Type B pancreatic cell (in vitro differentiated cells): ENCODE measurements around the gene PHOX2A. TPM values are rescaled to one million over a fixed set of nuclear protein-coding genes. Genes with fewer than 3 reads are reported as not detected.

Experiments
- DNase-seq: peaks from one replicate; pipeline ENCODE4 v3.0.0; 2021; ENCODE audit warnings: mixed read lengths; ENCODE audit not compliant: unreplicated experiment; ENCODE audit errors: extremely low spot score
- H3K27ac Mint-ChIP-seq: 2 replicates; pipeline ENCODE4 v1.8.0; 2021; ENCODE audit warnings: mild to moderate bottlenecking, mixed read lengths
- H3K27me3 Mint-ChIP-seq: 2 replicates; pipeline ENCODE4 v1.8.0; 2021; ENCODE audit warnings: mixed read lengths
- H3K36me3 Mint-ChIP-seq: 2 replicates; pipeline ENCODE4 v1.8.0; 2021; ENCODE audit warnings: mixed read lengths
- H3K4me1 Mint-ChIP-seq: one replicate; pipeline ENCODE4 v1.8.0; 2021; ENCODE audit warnings: mixed read lengths; ENCODE audit not compliant: unreplicated experiment
- H3K4me3 Mint-ChIP-seq: 2 replicates; pipeline ENCODE4 v1.8.0; 2021; ENCODE audit warnings: mild to moderate bottlenecking, mixed read lengths
- H3K9me3 Mint-ChIP-seq: 2 replicates; pipeline ENCODE4 v1.8.0; 2021; ENCODE audit warnings: mixed read lengths
- CTCF ChIP-seq: fragments of 200-600 bp; sonication (generic); conservative IDR thresholded peaks from 2 replicates; pipeline ENCODE4 v1.5.0; 2021; ENCODE audit warnings: antibody characterized with exemption, mild to moderate bottlenecking
- total RNA-seq: library from RNA; stranded (reverse); gene quantifications from 2 replicates; pipeline ENCODE4 v1.2.1, GENCODE V29; 2021; ENCODE audit warnings: low replicate concordance

Gene PHOX2A
- total RNA-seq, 1 donor from 2014 or later = 2.8 TPM

- H3K4me3 Mint-ChIP-seq = no peak overlapping the region
- H3K36me3 Mint-ChIP-seq = no peaks in the 10 kb centered on the region
- H3K9me3 Mint-ChIP-seq = peaks cover 7% of the 10 kb centered on the region
- peaks cover 35% of the 10 kb centered on the region for H3K27me3 Mint-ChIP-seq
- TF ChIP-seq CTCF = no peak
- H3K4me1 Mint-ChIP-seq = no peaks in the 10 kb centered on the region
- no peak overlapping the region for H3K27ac Mint-ChIP-seq
- DNase-seq = no peak
These were observed 6.0 kb upstream of the PHOX2A start for GRCh38 chr11:72249961-72250360.

- H3K27me3 Mint-ChIP-seq = peaks cover 34% of the 10 kb centered on the region
- no peak for TF ChIP-seq CTCF
- DNase-seq = no peak
- H3K4me3 Mint-ChIP-seq = no peak overlapping the region
- H3K27ac Mint-ChIP-seq = no peak overlapping the region
- H3K4me1 Mint-ChIP-seq = peaks cover 11% of the 10 kb centered on the region
- H3K9me3 Mint-ChIP-seq = no peaks in the 10 kb centered on the region
- no peaks in the 10 kb centered on the region for H3K36me3 Mint-ChIP-seq
These were observed 3.6 kb upstream of the PHOX2A start for GRCh38 chr11:72247584-72247983.

GRCh38 chr11:72245263-72245816 is 1.4 kb upstream of the PHOX2A start:
- no peak overlapping the region for H3K4me3 Mint-ChIP-seq
- H3K9me3 Mint-ChIP-seq = peaks cover 6% of the 10 kb centered on the region
- TF ChIP-seq CTCF = no peak
- no peak overlapping the region for H3K27ac Mint-ChIP-seq
- H3K4me1 Mint-ChIP-seq = peaks cover 13% of the 10 kb centered on the region
- peaks cover 8% of the 10 kb centered on the region for H3K36me3 Mint-ChIP-seq
- peaks cover 46% of the 10 kb centered on the region for H3K27me3 Mint-ChIP-seq
- DNase-seq = no peak

GRCh38 chr11:72244361-72245262 is 636 bp upstream of the PHOX2A start:
- Mint-ChIP-seq H3K4me3 (peak overlapping the region; percentile 78), H3K36me3 (peaks cover 10% of the 10 kb centered on the region), H3K27me3 (peaks cover 43% of the 10 kb centered on the region), H3K9me3 (peaks cover 6% of the 10 kb centered on the region), H3K4me1 (peaks cover 15% of the 10 kb centered on the region), H3K27ac (no peak overlapping the region)
- peak; percentile 69 for DNase-seq
- no peak for TF ChIP-seq CTCF

GRCh38 chr11:72243173-72244059 is 560 bp downstream of the PHOX2A start:
- peaks cover 6% of the 10 kb centered on the region for H3K9me3 Mint-ChIP-seq
- peaks cover 10% of the 10 kb centered on the region for H3K36me3 Mint-ChIP-seq
- no peak for TF ChIP-seq CTCF
- peak overlapping the region; percentile 32 for H3K27ac Mint-ChIP-seq
- peak overlapping the region; percentile 63 for H3K4me3 Mint-ChIP-seq
- H3K27me3 Mint-ChIP-seq = peaks cover 48% of the 10 kb centered on the region
- DNase-seq = no peak
- peaks cover 23% of the 10 kb centered on the region for H3K4me1 Mint-ChIP-seq
